ENCODE results near the gene CCDC136.

Gene CCDC136

GRCh38 chr7:128865303-128865702 lies 73.5 kb downstream of the CCDC136 start:
- H3K4me3 ChIP-seq (ENCODE audit: low read length), result no peak overlapping the region
- H3K36me3 ChIP-seq (ENCODE audit: control insufficient read depth, low read length), result peaks cover 29% of the 10 kb centered on the region
- H4K20me1 ChIP-seq (ENCODE audit: control insufficient read depth, insufficient read depth, low read depth, low read length), result no peaks in the 10 kb centered on the region
- no peak overlapping the region for H3K4me2 ChIP-seq (ENCODE audit: low read length)
- no peak for TF ChIP-seq EZH2phosphoT487 (IDR thresholded peaks at IDR 0.05; ENCODE audit: borderline replicate concordance, low read length)
- no peak for TF ChIP-seq CTCF (IDR thresholded peaks at IDR 0.05; ENCODE audit: low read depth, low read length, poor library complexity, severe bottlenecking)
- peaks cover 34% of the 10 kb centered on the region for H3K4me1 ChIP-seq (ENCODE audit: control insufficient read depth, low read length)
- no peaks in the 10 kb centered on the region; the same call in 1 of the 2 replicates for H3F3A ChIP-seq (ENCODE audit: control insufficient read depth, insufficient read depth)
- peaks cover 6% of the 10 kb centered on the region for H3K27me3 ChIP-seq (ENCODE audit: control insufficient read depth, low read length)
- H3K79me2 ChIP-seq (ENCODE audit: control insufficient read depth, low read length), result peaks cover 26% of the 10 kb centered on the region
- no peaks in the 10 kb centered on the region for H3K9me3 ChIP-seq (ENCODE audit: control insufficient read depth, insufficient read depth, low read length)
- no peaks in the 10 kb centered on the region for H3K9me2 ChIP-seq (replicated peaks; ENCODE audit: control insufficient read depth, low read length)
- H3K27ac ChIP-seq (ENCODE audit: low read depth, low read length), result no peak overlapping the region

DNA sequence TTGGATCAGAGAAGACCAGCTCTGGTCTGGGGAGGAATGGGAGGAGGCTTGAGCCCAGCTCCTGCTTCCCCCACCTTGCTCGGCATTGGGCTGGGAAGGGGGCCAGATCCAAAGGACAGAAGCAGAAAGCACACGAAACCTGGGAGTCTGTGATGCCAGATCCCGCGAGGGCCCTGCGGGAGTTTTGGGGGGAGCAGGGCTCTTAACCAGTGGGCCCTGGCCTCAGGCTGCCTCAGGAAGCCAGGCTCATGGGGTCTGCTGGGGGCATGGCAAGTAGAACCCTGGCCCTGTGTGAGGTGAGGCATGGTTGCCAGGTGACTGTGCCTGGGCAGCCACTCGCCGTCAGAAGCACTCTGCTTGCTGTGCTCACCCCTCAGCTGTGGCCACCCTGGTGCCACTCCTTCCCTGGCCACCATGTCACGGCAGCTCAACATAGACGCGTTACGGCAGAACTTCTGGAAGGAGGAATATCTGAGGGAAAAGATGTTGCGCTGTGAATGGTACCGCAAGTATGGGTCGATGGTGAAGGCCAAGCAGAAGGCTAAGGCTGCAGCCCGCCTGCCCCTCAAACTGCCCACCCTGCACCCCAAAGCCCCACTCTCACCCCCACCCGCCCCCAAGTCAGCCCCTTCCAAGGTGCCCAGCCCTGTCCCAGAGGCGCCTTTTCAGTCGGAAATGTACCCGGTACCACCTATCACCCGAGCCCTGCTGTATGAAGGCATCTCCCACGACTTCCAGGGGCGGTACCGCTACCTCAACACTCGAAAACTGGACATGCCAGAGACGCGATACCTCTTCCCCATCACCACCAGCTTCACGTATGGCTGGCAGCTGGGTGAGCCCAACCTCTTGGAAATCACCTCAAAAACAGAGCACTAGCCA lies 74.5 kb downstream of the CCDC136 start:
- Histone ChIP-seq H3K4me3 (ENCODE audit: low read length) (no peak overlapping the region), H3K9me2 (replicated peaks; ENCODE audit: control insufficient read depth, low read length) (no peaks in the 10 kb centered on the region), H3F3A (ENCODE audit: control insufficient read depth, insufficient read depth) (peaks cover under 1% of the 10 kb centered on the region), H3K27me3 (ENCODE audit: control insufficient read depth, low read length) (peaks cover 6% of the 10 kb centered on the region), H3K27ac (ENCODE audit: low read depth, low read length) (no peak overlapping the region), H3K9me3 (ENCODE audit: control insufficient read depth, insufficient read depth, low read length) (no peaks in the 10 kb centered on the region), H3K79me2 (ENCODE audit: control insufficient read depth, low read length) (peaks cover 26% of the 10 kb centered on the region), H3K36me3 (ENCODE audit: control insufficient read depth, low read length) (peaks cover 29% of the 10 kb centered on the region), H3K4me1 (ENCODE audit: control insufficient read depth, low read length) (peaks cover 44% of the 10 kb centered on the region), H4K20me1 (ENCODE audit: control insufficient read depth, insufficient read depth, low read depth, low read length) (no peaks in the 10 kb centered on the region), H3K4me2 (ENCODE audit: low read length) (no peak overlapping the region)
- TF ChIP-seq CTCF (IDR thresholded peaks at IDR 0.05; ENCODE audit: low read depth, low read length, poor library complexity, severe bottlenecking) (no peak), EZH2phosphoT487 (IDR thresholded peaks at IDR 0.05; ENCODE audit: borderline replicate concordance, low read length) (no peak)

GRCh38 chr7:128867241-128867640 lies 75.5 kb downstream of the CCDC136 start:
- Histone ChIP-seq H3K9me3 (ENCODE audit: control insufficient read depth, insufficient read depth, low read length) (no peaks in the 10 kb centered on the region), H3K4me1 (ENCODE audit: control insufficient read depth, low read length) (peaks cover 49% of the 10 kb centered on the region), H3K36me3 (ENCODE audit: control insufficient read depth, low read length) (peaks cover 29% of the 10 kb centered on the region), H3K4me2 (ENCODE audit: low read length) (no peak overlapping the region), H3K9me2 (replicated peaks; ENCODE audit: control insufficient read depth, low read length) (no peaks in the 10 kb centered on the region), H3K27ac (ENCODE audit: low read depth, low read length) (no peak overlapping the region), H3K79me2 (ENCODE audit: control insufficient read depth, low read length) (peaks cover 26% of the 10 kb centered on the region), H4K20me1 (ENCODE audit: control insufficient read depth, insufficient read depth, low read depth, low read length) (0 out of 2 replicates have a peak, but pooled peaks cover 3% of the 10 kb centered on the region), H3F3A (ENCODE audit: control insufficient read depth, insufficient read depth) (peaks cover 9% of the 10 kb centered on the region), H3K4me3 (ENCODE audit: low read length) (no peak overlapping the region), H3K27me3 (ENCODE audit: control insufficient read depth, low read length) (peaks cover 6% of the 10 kb centered on the region)
- TF ChIP-seq EZH2phosphoT487 (IDR thresholded peaks at IDR 0.05; ENCODE audit: borderline replicate concordance, low read length), result no peak
- no peak for TF ChIP-seq CTCF (IDR thresholded peaks at IDR 0.05; ENCODE audit: low read depth, low read length, poor library complexity, severe bottlenecking)
